HG02981 (cell line): Measurements from ENCODE around the gene SLC46A1.
A peak's percentile ranks its signal among the peaks of the same experiment; 100 is the strongest.

Experiments used
- ATAC-seq: cut with Tn5 transposase; IDR thresholded peaks from one replicate; pipeline ENCODE4 v1.9.1; 2021; ENCODE audit warnings: mild to moderate bottlenecking, moderate library complexity; ENCODE audit not compliant: unreplicated experiment

Gene SLC46A1

DNA sequence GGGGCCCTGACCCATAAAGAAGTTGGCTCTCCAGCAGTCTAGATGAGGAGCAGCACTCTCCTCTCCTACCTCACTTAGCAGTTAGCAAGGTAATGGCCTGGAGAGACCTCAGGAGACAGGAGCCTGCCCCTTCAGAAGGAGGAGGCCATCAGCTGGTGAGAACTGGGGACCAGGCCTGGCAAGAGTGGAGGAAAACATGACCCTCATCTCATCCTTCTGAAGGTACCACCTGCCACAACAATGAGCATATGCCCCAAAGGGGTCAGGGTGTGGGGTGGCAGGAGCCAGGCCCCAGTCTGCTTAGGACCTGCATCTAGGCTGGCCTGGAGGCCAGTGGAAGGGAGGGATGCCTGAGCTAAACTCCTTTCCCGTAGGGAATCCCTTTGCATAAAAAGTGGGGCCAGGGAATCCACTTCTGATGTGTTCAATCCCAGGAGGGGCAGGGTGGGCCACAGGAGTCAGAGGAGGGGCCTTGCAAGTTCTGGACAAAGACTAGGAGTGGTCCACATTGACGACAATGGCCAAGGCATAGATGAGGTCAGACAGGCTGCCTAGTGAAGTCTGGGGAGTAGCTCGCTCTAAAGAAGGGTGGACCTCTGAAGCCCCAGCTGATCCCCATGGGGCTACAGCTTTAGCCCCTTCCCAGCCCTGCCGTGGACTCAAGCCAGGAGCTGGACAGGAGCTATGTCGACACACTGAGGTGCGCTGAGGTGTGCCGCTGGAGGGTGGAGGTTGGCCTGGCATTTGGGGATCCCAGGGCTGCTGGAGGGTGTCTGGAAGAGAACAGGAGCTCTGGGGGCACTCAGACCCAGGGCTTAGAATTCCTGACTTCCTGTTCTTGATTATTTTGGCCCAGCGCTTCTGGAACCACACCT lies 42.0 kb downstream of the SLC46A1 start:
- no peak for ATAC-seq

DNA sequence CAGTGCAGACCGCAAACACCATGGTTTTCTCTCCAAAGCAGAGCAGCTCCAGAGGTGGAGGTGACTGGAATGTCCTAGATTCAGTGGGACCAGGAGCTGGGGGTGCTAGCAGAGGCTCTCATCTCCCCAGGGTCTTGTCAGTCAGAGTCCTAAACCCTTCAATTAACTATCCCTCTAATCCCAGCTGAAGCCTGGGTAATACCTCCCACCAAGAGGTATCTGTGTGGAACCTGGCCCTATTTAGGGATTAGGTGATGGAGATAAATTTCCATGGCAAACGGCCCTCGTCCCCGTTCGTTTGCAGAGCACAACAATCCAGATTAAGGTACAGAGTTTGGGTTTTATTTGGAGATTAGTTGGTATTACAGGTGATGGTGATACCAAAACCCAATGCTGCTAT lies 42.8 kb downstream of the SLC46A1 start:
- no peak for ATAC-seq

DNA sequence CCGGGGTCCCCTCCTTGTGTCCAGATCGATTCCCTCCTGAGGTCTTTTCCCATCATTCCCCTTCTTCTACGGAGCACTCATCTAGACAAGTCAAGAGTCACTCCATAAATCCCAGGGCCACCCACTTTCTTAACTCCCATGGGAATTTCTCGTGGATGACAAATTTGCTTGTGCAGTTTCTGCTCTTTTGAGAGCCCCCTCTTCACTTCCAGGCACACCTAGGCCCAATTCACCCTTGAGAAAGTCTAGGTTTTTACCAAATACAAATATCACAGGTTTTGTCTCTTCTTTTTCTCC lies 48.2 kb downstream of the SLC46A1 start:
- no peak for ATAC-seq

DNA sequence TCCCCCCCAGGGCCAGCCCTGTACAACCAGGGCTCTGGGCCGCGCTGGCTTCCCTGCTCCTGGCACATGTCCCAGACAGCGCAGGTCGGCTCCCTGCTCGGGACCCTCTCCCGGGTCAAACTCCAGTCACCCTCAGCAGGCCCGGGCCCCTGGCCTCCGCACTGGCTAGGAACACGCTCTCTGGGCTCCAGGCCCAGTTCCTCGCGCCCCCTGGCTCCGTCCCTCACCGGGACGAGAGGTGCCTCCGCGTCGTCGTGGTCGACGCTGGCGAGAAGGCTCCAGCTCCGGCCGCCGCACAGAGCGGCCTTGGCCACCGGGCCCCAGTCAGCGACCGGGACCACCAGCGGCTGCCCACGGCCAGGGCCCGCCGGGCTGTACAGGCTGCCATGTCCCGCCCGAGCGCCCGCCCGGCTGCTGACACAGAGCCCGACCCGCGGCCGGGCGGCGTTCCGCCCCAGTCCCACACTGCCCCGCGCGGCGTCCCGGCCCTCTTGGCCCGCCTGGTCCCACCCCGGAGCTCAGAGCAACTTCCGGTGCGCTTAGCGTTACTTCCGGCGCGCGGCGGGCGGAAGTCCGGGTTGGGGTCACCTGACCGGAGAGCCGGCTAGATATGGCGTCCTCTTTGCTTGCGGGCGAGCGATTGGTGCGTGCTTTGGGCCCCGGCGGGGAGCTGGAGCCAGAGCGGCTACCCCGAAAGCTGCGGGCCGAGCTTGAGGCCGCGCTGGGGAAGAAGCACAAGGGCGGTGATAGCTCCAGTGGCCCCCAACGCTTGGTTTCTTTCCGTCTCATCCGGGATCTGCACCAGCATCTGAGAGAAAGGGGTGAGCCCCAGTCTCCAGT lies 48.7 kb downstream of the SLC46A1 start, which contains the start of gene POLDIP2:
POLDIP2 (minus strand) TSS at position 467 of the 840 bp plus-strand sequence; CDS start at position 388, 79 bp downstream.
- ATAC-seq = peak; percentile 98

DNA sequence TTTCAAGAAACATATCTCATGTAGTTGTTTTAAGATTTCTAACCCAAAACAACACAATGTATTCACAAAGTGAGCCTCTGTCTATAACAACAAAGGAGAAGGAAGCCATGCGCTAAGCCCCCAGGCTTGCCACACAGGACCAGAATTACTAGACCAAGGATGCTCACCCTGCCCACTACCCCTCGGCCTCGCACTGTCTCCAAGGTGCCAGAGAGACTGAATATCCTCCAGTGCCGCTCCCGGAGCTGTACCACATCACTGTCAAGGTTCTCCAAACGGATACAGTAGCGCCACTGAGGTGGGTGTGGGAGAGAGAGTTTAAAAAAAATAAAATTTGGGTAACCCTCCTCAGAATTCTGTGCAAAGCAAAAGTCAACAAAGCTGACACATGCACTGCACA lies 55.7 kb downstream of the SLC46A1 start:
- no peak for ATAC-seq

DNA sequence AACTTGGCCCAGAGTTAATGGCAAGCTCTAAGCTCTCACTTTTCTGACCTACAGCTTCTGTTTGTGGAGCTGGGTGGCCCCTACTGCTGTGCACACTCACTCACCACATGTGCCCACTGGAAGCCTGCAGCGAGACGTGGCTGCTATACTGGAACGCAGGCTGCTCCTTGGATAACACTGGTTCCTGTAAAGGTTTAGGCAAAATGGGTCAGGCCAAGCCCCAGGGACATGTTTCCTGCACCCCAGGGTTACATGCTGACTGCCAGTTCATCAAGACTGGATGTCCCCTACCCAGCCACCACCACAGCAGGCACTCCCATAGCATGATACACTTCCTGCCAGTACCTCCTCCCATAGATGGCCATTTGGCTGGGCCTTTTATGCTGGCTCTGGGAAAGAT lies 57.0 kb downstream of the SLC46A1 start:
- no peak for ATAC-seq

DNA sequence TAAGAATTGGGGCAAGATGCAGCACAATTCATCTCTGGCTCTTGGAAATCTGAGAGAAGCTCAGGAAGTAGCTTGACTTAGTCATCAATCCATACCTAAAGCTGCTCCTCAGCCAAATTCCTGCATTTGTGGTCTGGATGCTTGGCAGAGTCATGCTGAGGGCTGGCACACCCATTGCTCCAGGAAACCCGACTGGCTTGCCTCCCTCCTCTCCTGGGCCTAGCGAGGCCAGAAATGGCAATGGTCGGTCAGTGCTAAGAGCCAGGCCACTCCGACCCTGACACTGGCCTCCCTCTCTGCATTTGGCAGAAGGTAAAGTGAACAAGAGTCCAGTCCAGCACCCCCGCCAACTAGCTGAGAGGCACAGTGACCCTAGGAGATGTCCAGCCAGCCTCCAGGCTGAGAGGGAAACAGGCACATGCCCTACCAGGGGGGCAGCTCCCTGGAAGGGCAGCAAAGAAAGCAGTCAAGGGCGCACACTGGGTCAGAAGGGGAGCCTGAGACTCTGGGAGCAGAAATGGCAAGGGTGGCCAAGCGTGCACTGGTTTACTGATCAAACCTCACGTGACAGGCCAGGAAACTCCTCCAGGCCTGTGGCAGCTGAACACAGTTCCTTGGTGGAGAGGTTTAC lies 58.6 kb downstream of the SLC46A1 start:
- ATAC-seq = no peak

DNA sequence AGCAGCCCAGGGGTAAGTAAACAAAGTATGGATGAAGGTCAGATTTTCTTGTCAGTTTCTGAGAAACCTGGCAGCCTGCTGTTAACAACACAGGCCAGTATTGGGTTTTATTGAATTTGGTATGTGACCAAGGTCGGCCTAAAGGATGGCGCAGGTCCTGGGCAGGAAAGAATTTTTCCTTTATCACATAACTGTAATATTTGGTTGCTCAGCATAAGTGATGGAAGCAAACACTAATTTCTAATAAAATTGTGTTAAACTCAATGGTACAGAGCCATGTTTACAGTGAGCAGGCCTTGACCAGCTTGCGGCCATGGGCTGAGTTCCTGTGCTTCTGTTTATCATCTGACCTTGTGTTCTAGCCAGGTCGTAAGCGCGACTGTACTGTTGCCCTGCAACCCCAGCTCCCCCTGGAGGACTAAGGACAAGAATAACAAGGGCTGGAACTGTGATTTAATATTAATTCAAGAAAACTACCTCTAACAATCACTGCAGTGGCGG lies 59.2 kb downstream of the SLC46A1 start:
- ATAC-seq = no peak

DNA sequence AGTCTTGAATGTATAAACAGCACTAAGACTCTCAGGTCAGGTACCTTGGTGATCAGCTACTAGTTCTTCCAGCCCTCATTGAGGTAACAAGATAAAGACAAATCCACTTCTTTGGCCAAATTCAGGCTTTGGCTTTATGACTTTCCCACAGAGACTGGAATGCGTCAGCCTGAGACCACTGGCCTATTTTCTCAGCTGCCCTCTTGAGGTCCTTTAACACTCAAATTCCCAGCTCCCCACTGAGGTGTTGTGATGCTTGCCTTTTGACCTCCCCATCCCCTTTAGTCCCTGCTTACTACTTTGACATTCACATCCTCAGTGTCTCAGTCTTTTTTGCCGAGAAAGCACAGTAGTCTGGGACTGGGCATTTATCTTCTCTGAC lies 59.8 kb downstream of the SLC46A1 start:
- no peak for ATAC-seq

DNA sequence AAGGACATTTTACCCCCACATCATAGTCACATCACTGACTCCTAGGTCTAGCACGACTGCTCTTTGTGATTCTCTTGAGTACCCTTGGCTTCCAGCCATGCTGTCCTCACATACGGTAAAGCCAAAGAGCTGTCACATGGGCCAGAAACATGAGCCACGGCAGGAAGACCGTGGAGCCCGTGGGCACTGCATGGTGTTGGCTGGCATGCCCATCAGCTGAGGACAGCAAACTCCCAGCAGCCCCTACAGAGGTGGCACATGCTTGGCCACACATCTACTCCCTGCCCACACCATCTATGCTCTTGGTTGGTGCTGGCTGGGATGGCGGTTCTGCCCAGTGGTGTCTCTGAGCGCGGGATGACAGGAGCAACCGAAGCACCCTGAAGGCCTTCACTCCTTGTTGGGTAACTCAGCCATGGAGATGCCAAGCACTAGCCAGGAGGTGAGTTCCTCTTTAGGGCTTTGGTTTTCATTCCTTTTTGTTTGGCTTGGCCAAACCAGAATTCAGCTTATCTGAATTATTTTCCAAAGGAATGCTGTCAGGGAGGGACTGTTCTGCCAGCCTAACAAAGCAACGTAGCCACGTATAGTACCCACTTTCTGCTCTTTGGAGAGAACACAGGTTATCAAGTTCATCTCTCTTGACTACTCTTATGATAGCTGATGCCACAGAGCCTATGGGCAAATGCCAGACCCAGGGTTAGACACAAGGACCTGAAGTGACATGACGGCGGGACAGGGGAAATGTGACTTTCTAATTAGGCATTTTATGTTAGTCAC lies 60.4 kb downstream of the SLC46A1 start:
- no peak for ATAC-seq
